WTC11 (cell line): ENCODE measurements around the gene SLC35G4. TPM values are rescaled to one million over a fixed set of nuclear protein-coding genes. Genes with fewer than 3 reads are reported as not detected.

ENCODE experiments used
- ATAC-seq: fragments of 200-7000 bp; cut with Tn5 transposase; 2 replicates; pipeline ENCODE4 v1.10.0; 2021; ENCODE audit warnings: mild to moderate bottlenecking, moderate library complexity
- CTCF ChIA-PET: fragments of 300-600 bp; sonication (Branson Sonifier 250); formaldehyde crosslinking; loops from one replicate; lab custom pipeline; 2021; ENCODE audit warnings: antibody characterized with exemption; lab: Charles Lee
- POLR2A ChIA-PET: fragments of 350-600 bp; sonication (Branson Sonifier 250); formaldehyde crosslinking; loops from one replicate; lab custom pipeline; 2021; ENCODE audit warnings: antibody characterized with exemption; lab: Charles Lee
- DNase-seq: peaks from one replicate; pipeline ENCODE4 v3.0.0; 2021; ENCODE audit warnings: low spot score
- H3K27ac Mint-ChIP-seq: 2 replicates; pipeline ENCODE4 v1.8.0; 2021; ENCODE audit warnings: mixed read lengths
- H3K27me3 Mint-ChIP-seq: 2 replicates; pipeline ENCODE4 v1.8.0; 2021; ENCODE audit warnings: low read depth, mild to moderate bottlenecking, moderate library complexity, mixed read lengths
- H3K36me3 Mint-ChIP-seq: 2 replicates; pipeline ENCODE4 v1.8.0; 2021; ENCODE audit warnings: mixed read lengths
- H3K4me1 Mint-ChIP-seq: 2 replicates; pipeline ENCODE4 v1.8.0; 2022; ENCODE audit warnings: mixed read lengths
- H3K4me3 Mint-ChIP-seq: 2 replicates; pipeline ENCODE4 v1.8.0; 2021; ENCODE audit warnings: mild to moderate bottlenecking, moderate library complexity, mixed read lengths
- H3K9me3 Mint-ChIP-seq: 2 replicates; pipeline ENCODE4 v1.8.0; 2021; ENCODE audit warnings: mixed read lengths
- CTCF ChIP-seq: fragments of 200-600 bp; IDR thresholded peaks from 2 replicates; pipeline ENCODE4 v1.8.0; 2022; ENCODE audit warnings: antibody characterized with exemption
- ELF4 ChIP-seq: sonication (generic); formaldehyde crosslinking; IDR thresholded peaks from 2 replicates; pipeline ENCODE4 v1.8.1; 2022; ENCODE audit warnings: low read depth, mild to moderate bottlenecking, moderate library complexity, missing genetic modification reagents
- ERG ChIP-seq: fragments of 250-450 bp; sonication (Bioruptor Pico); IDR thresholded peaks from 2 replicates; pipeline ENCODE4 v1.8.0; 2021; ENCODE audit warnings: mild to moderate bottlenecking
- ETV6 ChIP-seq: sonication (generic); formaldehyde crosslinking; IDR thresholded peaks from 2 replicates; pipeline ENCODE4 v1.8.1; 2022; ENCODE audit warnings: mild to moderate bottlenecking, missing genetic modification reagents
- FOXJ3 ChIP-seq: sonication (generic); formaldehyde crosslinking; IDR thresholded peaks from 2 replicates; pipeline ENCODE4 v1.9.0; 2021; ENCODE audit warnings: missing genetic modification reagents, mild to moderate bottlenecking, borderline replicate concordance
- FOXK1 ChIP-seq: sonication (generic); formaldehyde crosslinking; IDR thresholded peaks from 2 replicates; pipeline ENCODE4 v1.8.0; 2022; ENCODE audit warnings: mild to moderate bottlenecking, moderate library complexity, missing genetic modification reagents
- HMGXB4 ChIP-seq: sonication (generic); formaldehyde crosslinking; IDR thresholded peaks from 2 replicates; pipeline ENCODE4 v1.8.1; 2023; ENCODE audit warnings: mild to moderate bottlenecking, moderate library complexity, missing genetic modification reagents
- JAZF1 ChIP-seq: fragments of 250-450 bp; sonication (Bioruptor Pico); IDR thresholded peaks from 2 replicates; pipeline ENCODE4 v1.9.0; 2021; ENCODE audit warnings: moderate library complexity, mild to moderate bottlenecking, inconsistent platforms
- JUN ChIP-seq: sonication (generic); formaldehyde crosslinking; IDR thresholded peaks from 2 replicates; pipeline ENCODE4 v1.8.0; 2023; ENCODE audit warnings: mild to moderate bottlenecking, missing genetic modification reagents
- NFATC4 ChIP-seq: fragments of 250-450 bp; sonication (Bioruptor Pico); IDR thresholded peaks from 2 replicates; pipeline ENCODE4 v1.9.0; 2021; ENCODE audit warnings: mild to moderate bottlenecking
- NFYB ChIP-seq: sonication (generic); formaldehyde crosslinking; conservative IDR thresholded peaks from 2 replicates; pipeline ENCODE4 v1.8.0; 2022; ENCODE audit warnings: low read depth, missing genetic modification reagents
- SMAD4 ChIP-seq: sonication (generic); formaldehyde crosslinking; IDR thresholded peaks from 2 replicates; pipeline ENCODE4 v1.8.0; 2022; ENCODE audit warnings: mild to moderate bottlenecking, missing genetic modification reagents
- TP53 ChIP-seq: sonication (generic); formaldehyde crosslinking; IDR thresholded peaks from 2 replicates; pipeline ENCODE4 v1.8.1; 2023; ENCODE audit warnings: mild to moderate bottlenecking, missing genetic modification reagents
- ZNF232 ChIP-seq: sonication (generic); formaldehyde crosslinking; IDR thresholded peaks from 2 replicates; pipeline ENCODE4 v1.8.0; 2022; ENCODE audit warnings: mild to moderate bottlenecking, missing genetic modification reagents
- ZNF671 ChIP-seq: fragments of 250-450 bp; sonication (Bioruptor Pico); IDR thresholded peaks from 2 replicates; pipeline ENCODE4 v1.8.0; 2021; ENCODE audit warnings: mild to moderate bottlenecking
- total RNA-seq: library from RNA; stranded (reverse); gene quantifications from 3 replicates; pipeline ENCODE4 v1.2.3, GENCODE V29; 2021
- TF ChIP-seq, protein P1 (sequence below): fragments of 250-450 bp; sonication (Bioruptor Pico); IDR thresholded peaks from 2 replicates; pipeline ENCODE4 v1.9.0; 2021; ENCODE audit warnings: mild to moderate bottlenecking
- TF ChIP-seq, protein P2 (sequence below): sonication (generic); formaldehyde crosslinking; IDR thresholded peaks from 2 replicates; pipeline ENCODE4 v1.8.1; 2022; ENCODE audit warnings: mild to moderate bottlenecking, missing genetic modification reagents, moderate library complexity, borderline replicate concordance
- TF ChIP-seq, protein P3 (sequence below): sonication (generic); formaldehyde crosslinking; IDR thresholded peaks from 2 replicates; pipeline ENCODE4 v1.8.0; 2023; ENCODE audit warnings: mild to moderate bottlenecking, missing genetic modification reagents
- TF ChIP-seq, protein P4 (sequence below): sonication (generic); formaldehyde crosslinking; IDR thresholded peaks from 2 replicates; pipeline ENCODE4 v1.8.1; 2023; ENCODE audit warnings: mild to moderate bottlenecking, missing genetic modification reagents, borderline replicate concordance

Gene SLC35G4
- total RNA-seq, 1 experiment from 2014 or later: not detected

GRCh38 chr18:11585596-11585995 lies 23.8 kb upstream of the SLC35G4 start:
- POLR2A ChIA-PET: no interaction called here
- H3K27me3 Mint-ChIP-seq: no peaks in the 10 kb centered on the region
- H3K9me3 Mint-ChIP-seq: peaks cover 2% of the 10 kb centered on the region
- no peak overlapping the region for H3K4me3 Mint-ChIP-seq
- DNase-seq: no peak
- no peak for TF ChIP-seq FOXK1 (CRISPR knock-in tag)
- TF ChIP-seq ERG (CRISPR knock-in tag): no peak
- TF ChIP-seq NFYB (CRISPR knock-in tag): no peak
- TF ChIP-seq, protein P1, sequence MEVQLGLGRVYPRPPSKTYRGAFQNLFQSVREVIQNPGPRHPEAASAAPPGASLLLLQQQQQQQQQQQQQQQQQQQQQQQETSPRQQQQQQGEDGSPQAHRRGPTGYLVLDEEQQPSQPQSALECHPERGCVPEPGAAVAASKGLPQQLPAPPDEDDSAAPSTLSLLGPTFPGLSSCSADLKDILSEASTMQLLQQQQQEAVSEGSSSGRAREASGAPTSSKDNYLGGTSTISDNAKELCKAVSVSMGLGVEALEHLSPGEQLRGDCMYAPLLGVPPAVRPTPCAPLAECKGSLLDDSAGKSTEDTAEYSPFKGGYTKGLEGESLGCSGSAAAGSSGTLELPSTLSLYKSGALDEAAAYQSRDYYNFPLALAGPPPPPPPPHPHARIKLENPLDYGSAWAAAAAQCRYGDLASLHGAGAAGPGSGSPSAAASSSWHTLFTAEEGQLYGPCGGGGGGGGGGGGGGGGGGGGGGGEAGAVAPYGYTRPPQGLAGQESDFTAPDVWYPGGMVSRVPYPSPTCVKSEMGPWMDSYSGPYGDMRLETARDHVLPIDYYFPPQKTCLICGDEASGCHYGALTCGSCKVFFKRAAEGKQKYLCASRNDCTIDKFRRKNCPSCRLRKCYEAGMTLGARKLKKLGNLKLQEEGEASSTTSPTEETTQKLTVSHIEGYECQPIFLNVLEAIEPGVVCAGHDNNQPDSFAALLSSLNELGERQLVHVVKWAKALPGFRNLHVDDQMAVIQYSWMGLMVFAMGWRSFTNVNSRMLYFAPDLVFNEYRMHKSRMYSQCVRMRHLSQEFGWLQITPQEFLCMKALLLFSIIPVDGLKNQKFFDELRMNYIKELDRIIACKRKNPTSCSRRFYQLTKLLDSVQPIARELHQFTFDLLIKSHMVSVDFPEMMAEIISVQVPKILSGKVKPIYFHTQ: no peak
- TF ChIP-seq, protein P2, sequence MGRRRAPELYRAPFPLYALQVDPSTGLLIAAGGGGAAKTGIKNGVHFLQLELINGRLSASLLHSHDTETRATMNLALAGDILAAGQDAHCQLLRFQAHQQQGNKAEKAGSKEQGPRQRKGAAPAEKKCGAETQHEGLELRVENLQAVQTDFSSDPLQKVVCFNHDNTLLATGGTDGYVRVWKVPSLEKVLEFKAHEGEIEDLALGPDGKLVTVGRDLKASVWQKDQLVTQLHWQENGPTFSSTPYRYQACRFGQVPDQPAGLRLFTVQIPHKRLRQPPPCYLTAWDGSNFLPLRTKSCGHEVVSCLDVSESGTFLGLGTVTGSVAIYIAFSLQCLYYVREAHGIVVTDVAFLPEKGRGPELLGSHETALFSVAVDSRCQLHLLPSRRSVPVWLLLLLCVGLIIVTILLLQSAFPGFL (CRISPR knock-in tag): no peak
- no peak for TF ChIP-seq ELF4
- no peak for TF ChIP-seq FOXJ3 (CRISPR knock-in tag)
- no peak for TF ChIP-seq TP53 (CRISPR knock-in tag)
- no peak for TF ChIP-seq JUN
- TF ChIP-seq ETV6: no peak
- no peak for TF ChIP-seq SMAD4
- TF ChIP-seq, protein P3, sequence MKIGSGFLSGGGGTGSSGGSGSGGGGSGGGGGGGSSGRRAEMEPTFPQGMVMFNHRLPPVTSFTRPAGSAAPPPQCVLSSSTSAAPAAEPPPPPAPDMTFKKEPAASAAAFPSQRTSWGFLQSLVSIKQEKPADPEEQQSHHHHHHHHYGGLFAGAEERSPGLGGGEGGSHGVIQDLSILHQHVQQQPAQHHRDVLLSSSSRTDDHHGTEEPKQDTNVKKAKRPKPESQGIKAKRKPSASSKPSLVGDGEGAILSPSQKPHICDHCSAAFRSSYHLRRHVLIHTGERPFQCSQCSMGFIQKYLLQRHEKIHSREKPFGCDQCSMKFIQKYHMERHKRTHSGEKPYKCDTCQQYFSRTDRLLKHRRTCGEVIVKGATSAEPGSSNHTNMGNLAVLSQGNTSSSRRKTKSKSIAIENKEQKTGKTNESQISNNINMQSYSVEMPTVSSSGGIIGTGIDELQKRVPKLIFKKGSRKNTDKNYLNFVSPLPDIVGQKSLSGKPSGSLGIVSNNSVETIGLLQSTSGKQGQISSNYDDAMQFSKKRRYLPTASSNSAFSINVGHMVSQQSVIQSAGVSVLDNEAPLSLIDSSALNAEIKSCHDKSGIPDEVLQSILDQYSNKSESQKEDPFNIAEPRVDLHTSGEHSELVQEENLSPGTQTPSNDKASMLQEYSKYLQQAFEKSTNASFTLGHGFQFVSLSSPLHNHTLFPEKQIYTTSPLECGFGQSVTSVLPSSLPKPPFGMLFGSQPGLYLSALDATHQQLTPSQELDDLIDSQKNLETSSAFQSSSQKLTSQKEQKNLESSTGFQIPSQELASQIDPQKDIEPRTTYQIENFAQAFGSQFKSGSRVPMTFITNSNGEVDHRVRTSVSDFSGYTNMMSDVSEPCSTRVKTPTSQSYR (CRISPR knock-in tag): no peak
- no peak for TF ChIP-seq HMGXB4 (CRISPR knock-in tag)
- TF ChIP-seq ZNF232 (CRISPR knock-in tag): no peak
- no peak for TF ChIP-seq NFATC4
- no peak for TF ChIP-seq ZNF671 (CRISPR knock-in tag)
- TF ChIP-seq JAZF1 (CRISPR knock-in tag): no peak
- TF ChIP-seq, protein P4, sequence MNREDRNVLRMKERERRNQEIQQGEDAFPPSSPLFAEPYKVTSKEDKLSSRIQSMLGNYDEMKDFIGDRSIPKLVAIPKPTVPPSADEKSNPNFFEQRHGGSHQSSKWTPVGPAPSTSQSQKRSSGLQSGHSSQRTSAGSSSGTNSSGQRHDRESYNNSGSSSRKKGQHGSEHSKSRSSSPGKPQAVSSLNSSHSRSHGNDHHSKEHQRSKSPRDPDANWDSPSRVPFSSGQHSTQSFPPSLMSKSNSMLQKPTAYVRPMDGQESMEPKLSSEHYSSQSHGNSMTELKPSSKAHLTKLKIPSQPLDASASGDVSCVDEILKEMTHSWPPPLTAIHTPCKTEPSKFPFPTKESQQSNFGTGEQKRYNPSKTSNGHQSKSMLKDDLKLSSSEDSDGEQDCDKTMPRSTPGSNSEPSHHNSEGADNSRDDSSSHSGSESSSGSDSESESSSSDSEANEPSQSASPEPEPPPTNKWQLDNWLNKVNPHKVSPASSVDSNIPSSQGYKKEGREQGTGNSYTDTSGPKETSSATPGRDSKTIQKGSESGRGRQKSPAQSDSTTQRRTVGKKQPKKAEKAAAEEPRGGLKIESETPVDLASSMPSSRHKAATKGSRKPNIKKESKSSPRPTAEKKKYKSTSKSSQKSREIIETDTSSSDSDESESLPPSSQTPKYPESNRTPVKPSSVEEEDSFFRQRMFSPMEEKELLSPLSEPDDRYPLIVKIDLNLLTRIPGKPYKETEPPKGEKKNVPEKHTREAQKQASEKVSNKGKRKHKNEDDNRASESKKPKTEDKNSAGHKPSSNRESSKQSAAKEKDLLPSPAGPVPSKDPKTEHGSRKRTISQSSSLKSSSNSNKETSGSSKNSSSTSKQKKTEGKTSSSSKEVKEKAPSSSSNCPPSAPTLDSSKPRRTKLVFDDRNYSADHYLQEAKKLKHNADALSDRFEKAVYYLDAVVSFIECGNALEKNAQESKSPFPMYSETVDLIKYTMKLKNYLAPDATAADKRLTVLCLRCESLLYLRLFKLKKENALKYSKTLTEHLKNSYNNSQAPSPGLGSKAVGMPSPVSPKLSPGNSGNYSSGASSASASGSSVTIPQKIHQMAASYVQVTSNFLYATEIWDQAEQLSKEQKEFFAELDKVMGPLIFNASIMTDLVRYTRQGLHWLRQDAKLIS (CRISPR knock-in tag): no peak
- no peak for TF ChIP-seq CTCF
- TF ChIP-seq, all 79 proteins: peak for 0
- peaks cover 5% of the 10 kb centered on the region for H3K4me1 Mint-ChIP-seq
- CTCF ChIA-PET: no interaction called here
- H3K27ac Mint-ChIP-seq: no peak overlapping the region
- H3K36me3 Mint-ChIP-seq: peaks cover 5% of the 10 kb centered on the region
- no peak for ATAC-seq
